GM12878 (cell line): ENCODE measurements around the gene OMP. TPM values are rescaled to one million over a fixed set of nuclear protein-coding genes. Genes with fewer than 3 reads are reported as not detected.

ENCODE experiments used
- ATAC-seq: fragments of 200-7000 bp; cut with Tn5 transposase; 3 replicates; pipeline ENCODE4 v1.9.1; 2020; ENCODE audit warnings: mild to moderate bottlenecking, moderate library complexity
- BruUV-seq: library from RNA; stranded (reverse); fragments of 400-500 nt; replicated peaks from 2 replicates; lab custom pipeline; 2021; lab: Mats Ljungman, UMichigan
- CTCF ChIA-PET: fragments of 300-600 bp; sonication (Branson Sonifier 250); formaldehyde crosslinking; extraction: SDS; loops from one replicate; lab custom pipeline; 2021; ENCODE audit warnings: inconsistent platforms; lab: Yijun Ruan, JAX
- POLR2A ChIA-PET: fragments of 350-600 bp; formaldehyde crosslinking; extraction: SDS; loops from one replicate; lab custom pipeline; 2021; ENCODE audit warnings: inconsistent platforms; lab: Charles Lee
- RAD21 ChIA-PET: fragments of 300-600 bp; sonication (Branson Sonifier 250); formaldehyde crosslinking; loops from one replicate; lab custom pipeline; 2023; ENCODE audit warnings: antibody characterized with exemption; ENCODE audit not compliant: unreplicated experiment; lab: Charles Lee
- SMC1A ChIA-PET: fragments of 300-600 bp; sonication (Branson Sonifier 250); formaldehyde crosslinking; loops from one replicate; lab custom pipeline; 2023; ENCODE audit not compliant: unreplicated experiment, uncharacterized antibody; lab: Charles Lee
- DNase-seq: peaks from one replicate; pipeline ENCODE4 v3.0.0-alpha.2; 2011; ENCODE audit warnings: low read depth, low spot score
- FAIRE-seq: peaks from 3 replicates; lab custom pipeline; 2011; peaks lifted over from hg19 to GRCh38; lab: Jason Lieb, UNC
- H2AFZ ChIP-seq: 2 replicates; pipeline ENCODE4 v1.6.0; 2011; ENCODE audit warnings: low read depth, low read length, control low read depth; ENCODE audit not compliant: control insufficient read depth
- H3K27ac ChIP-seq: 2 replicates; pipeline ENCODE4 v1.5.1; 2011; ENCODE audit warnings: control low read depth; ENCODE audit not compliant: control insufficient read depth, insufficient read depth
- H3K27me3 ChIP-seq, 2 experiments: replicated peaks in 1 of 2; 2 replicates each; pipeline versions ENCODE4 v1.6.0 to v1.6.1; 2011; ENCODE audit warnings: low read length in 1 of 2; ENCODE audit not compliant: control insufficient read depth in 2 of 2, insufficient read depth in 2 of 2
- H3K36me3 ChIP-seq, 2 experiments: 2 replicates each; pipeline ENCODE4 v1.5.1; 2011; ENCODE audit warnings: low read length in 1 of 2; ENCODE audit not compliant: control insufficient read depth in 2 of 2, insufficient read depth in 2 of 2
- H3K4me1 ChIP-seq: 2 replicates; pipeline ENCODE4 v1.6.1; 2011; ENCODE audit warnings: mild to moderate bottlenecking, low read length, moderate library complexity, mixed read lengths; ENCODE audit not compliant: control insufficient read depth, insufficient read depth
- H3K4me2 ChIP-seq: 2 replicates; pipeline ENCODE4 v1.6.0; 2011; ENCODE audit warnings: control low read depth; ENCODE audit not compliant: control insufficient read depth, insufficient read depth
- H3K4me3 ChIP-seq: fragments of 200-600 bp; sonication (generic); 2 replicates; pipeline ENCODE4 v1.5.1; 2016
- H3K79me2 ChIP-seq: 2 replicates; pipeline ENCODE4 v1.6.0; 2011; ENCODE audit warnings: low read length; ENCODE audit not compliant: control insufficient read depth, insufficient read depth
- H3K9ac ChIP-seq: 2 replicates; pipeline ENCODE4 v1.8.0; 2011; ENCODE audit warnings: low read length, control low read depth, mixed read lengths; ENCODE audit not compliant: control insufficient read depth, insufficient read depth
- H3K9me3 ChIP-seq: replicated peaks from 3 replicates; pipeline ENCODE4 v1.5.1; 2011; ENCODE audit warnings: mild to moderate bottlenecking, low read length; ENCODE audit not compliant: control insufficient read depth, insufficient read depth
- H4K20me1 ChIP-seq: 2 replicates; pipeline ENCODE4 v1.6.0; 2011; ENCODE audit not compliant: control insufficient read depth, insufficient read depth
- FOS ChIP-seq: IDR thresholded peaks from 3 replicates; pipeline ENCODE4 v1.6.1; 2011; ENCODE audit warnings: borderline replicate concordance; ENCODE audit not compliant: insufficient read length; ENCODE audit errors: extremely low read depth
- FOXM1 ChIP-seq: IDR thresholded peaks from 2 replicates; pipeline ENCODE4 v1.6.1; 2012; ENCODE audit warnings: low read depth, mild to moderate bottlenecking, inconsistent platforms, low read length, moderate library complexity
- IKZF2 ChIP-seq, 2 experiments: fragments of 450-650 bp; IDR thresholded peaks; 2 replicates each; pipeline ENCODE4 v1.6.1; 2017; ENCODE audit warnings: mild to moderate bottlenecking in 2 of 2, moderate library complexity in 2 of 2
- IRF4 ChIP-seq: IDR thresholded peaks from 2 replicates; pipeline ENCODE4 v1.6.1; 2011; ENCODE audit warnings: low read depth, low read length
- NFIC ChIP-seq: IDR thresholded peaks from 2 replicates; pipeline ENCODE4 v1.6.1; 2012; ENCODE audit warnings: low read depth, mild to moderate bottlenecking, inconsistent platforms, low read length, moderate library complexity
- PAX5 ChIP-seq: IDR thresholded peaks from 2 replicates; pipeline ENCODE4 v1.6.1; 2011; ENCODE audit warnings: low read depth, low read length, borderline replicate concordance
- POU2F2 ChIP-seq: IDR thresholded peaks from 3 replicates; pipeline ENCODE4 v1.6.1; 2011; ENCODE audit warnings: low read depth, mild to moderate bottlenecking, low read length, borderline replicate concordance
- TBL1XR1 ChIP-seq: IDR thresholded peaks from 2 replicates; pipeline ENCODE4 v1.6.1; 2012; ENCODE audit warnings: low read depth, low read length, improper control_type of control experiment
- ZNF24 ChIP-seq: fragments of 450-650 bp; IDR thresholded peaks from 2 replicates; pipeline ENCODE4 v1.6.1; 2017; ENCODE audit warnings: antibody characterized with exemption, mild to moderate bottlenecking
- WGBS: methylation state at CpG from one replicate; pipeline ENCODE4 v1.1.6; 2016; ENCODE audit warnings: low lambda C conversion rate; ENCODE audit not compliant: insufficient replicate concordance, insufficient coverage; ENCODE audit errors: missing lambda C conversion rate; 5-methylcytosine and 5-hydroxymethylcytosine counted together
- in situ Hi-C: fragments of 300-500 bp; cut with MboI; formaldehyde crosslinking; loops from 9 replicates; pipeline ENCODE4 v1.14.3; 2018; ENCODE audit warnings: mixed read lengths
- intact Hi-C: fragments of 100-400 bp; cut with micrococcal nuclease; formaldehyde crosslinking; loops from one replicate; pipeline ENCODE4 v1.14.2; 2022; ENCODE audit not compliant: unreplicated experiment
- polyA plus RNA-seq, 11 experiments: library from polyadenylated mRNA; depleted of rRNA in 4 of 11; unstranded in 6 of 11; stranded (reverse) in 5 of 11; fragments of >200 nt; fragmentation: Nextera tagmentation in 4 of 11; fragmentation: Illumina TruSeq in 1 of 11; extraction: Ambion mirVana in 4 of 11; extraction: Trizol in 1 of 11; gene quantifications; 1 replicate in 1 of 11; 2 replicates in 10 of 11; pipeline versions ENCODE4 v1.2.1 to v1.2.3, GENCODE V29; 2011 to 2016; ENCODE audit warnings: inconsistent platforms in 2 of 11, missing spikeins in 2 of 11, low read depth in 1 of 11
- total RNA-seq, 4 experiments: library from RNA; depleted of rRNA in 3 of 4; stranded (reverse); fragments of >200 nt in 3 of 4; fragmentation: Illumina TruSeq in 1 of 4; extraction: Trizol in 1 of 4; gene quantifications; 2 replicates each; pipeline versions ENCODE4 v1.2.1 to v1.2.3, GENCODE V29; 2013 to 2021
- TF ChIP-seq, protein P1 (sequence below): IDR thresholded peaks from 2 replicates; pipeline ENCODE4 v1.6.1; 2011; ENCODE audit warnings: borderline replicate concordance, low read depth, mild to moderate bottlenecking, moderate library complexity, low read length; ENCODE audit not compliant: insufficient read depth, poor library complexity, severe bottlenecking
- TF ChIP-seq, protein P2 (sequence below): fragments of 150-350 bp; IDR thresholded peaks from 2 replicates; pipeline ENCODE4 v1.6.1; 2014; ENCODE audit warnings: mild to moderate bottlenecking, low read depth, low read length

Gene OMP
- total and polyA plus RNA-seq, 10 of the 15 experiments (the other 5 are each of a cell fraction or from before 2014, with no cell fraction given) = not detected

GRCh38 chr11:77085652-77086051 lies 17.0 kb upstream of the OMP start:
- RAD21 ChIA-PET = no interaction called here
- H3K79me2 ChIP-seq = no peaks in the 10 kb centered on the region
- DNase-seq = no peak
- no peaks in the 10 kb centered on the region for H3K9me3 ChIP-seq
- no peak for FAIRE-seq
- ATAC-seq = no peak
- no peaks in the 10 kb centered on the region for H3K27me3 ChIP-seq
- TF ChIP-seq, protein P1, sequence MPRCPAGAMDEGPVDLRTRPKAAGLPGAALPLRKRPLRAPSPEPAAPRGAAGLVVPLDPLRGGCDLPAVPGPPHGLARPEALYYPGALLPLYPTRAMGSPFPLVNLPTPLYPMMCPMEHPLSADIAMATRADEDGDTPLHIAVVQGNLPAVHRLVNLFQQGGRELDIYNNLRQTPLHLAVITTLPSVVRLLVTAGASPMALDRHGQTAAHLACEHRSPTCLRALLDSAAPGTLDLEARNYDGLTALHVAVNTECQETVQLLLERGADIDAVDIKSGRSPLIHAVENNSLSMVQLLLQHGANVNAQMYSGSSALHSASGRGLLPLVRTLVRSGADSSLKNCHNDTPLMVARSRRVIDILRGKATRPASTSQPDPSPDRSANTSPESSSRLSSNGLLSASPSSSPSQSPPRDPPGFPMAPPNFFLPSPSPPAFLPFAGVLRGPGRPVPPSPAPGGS = no peak
- TF ChIP-seq NFIC = no peak
- TF ChIP-seq FOXM1 = no peak
- TF ChIP-seq, protein P2, sequence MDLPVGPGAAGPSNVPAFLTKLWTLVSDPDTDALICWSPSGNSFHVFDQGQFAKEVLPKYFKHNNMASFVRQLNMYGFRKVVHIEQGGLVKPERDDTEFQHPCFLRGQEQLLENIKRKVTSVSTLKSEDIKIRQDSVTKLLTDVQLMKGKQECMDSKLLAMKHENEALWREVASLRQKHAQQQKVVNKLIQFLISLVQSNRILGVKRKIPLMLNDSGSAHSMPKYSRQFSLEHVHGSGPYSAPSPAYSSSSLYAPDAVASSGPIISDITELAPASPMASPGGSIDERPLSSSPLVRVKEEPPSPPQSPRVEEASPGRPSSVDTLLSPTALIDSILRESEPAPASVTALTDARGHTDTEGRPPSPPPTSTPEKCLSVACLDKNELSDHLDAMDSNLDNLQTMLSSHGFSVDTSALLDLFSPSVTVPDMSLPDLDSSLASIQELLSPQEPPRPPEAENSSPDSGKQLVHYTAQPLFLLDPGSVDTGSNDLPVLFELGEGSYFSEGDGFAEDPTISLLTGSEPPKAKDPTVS = no peak
- TF ChIP-seq IRF4 = no peak
- no peak for TF ChIP-seq FOS
- TF ChIP-seq PAX5 = no peak
- TF ChIP-seq TBL1XR1 = no peak
- no peak for TF ChIP-seq IKZF2 (IDR thresholded peaks at IDR 0.05)
- no peak for TF ChIP-seq POU2F2
- no peak for TF ChIP-seq ZNF24
- WGBS = 29% methylated on average over 6 of the region's 6 CpGs
- in situ Hi-C loops (no loop called here), intact Hi-C loops (no loop called here)
- H3K27ac ChIP-seq = no peak overlapping the region
- no peak overlapping the region for H2AFZ ChIP-seq
- POLR2A ChIA-PET = no interaction called here
- H4K20me1 ChIP-seq = no peaks in the 10 kb centered on the region
- H3K4me2 ChIP-seq = no peak overlapping the region
- H3K4me1 ChIP-seq = peaks cover 8% of the 10 kb centered on the region
- H3K36me3 ChIP-seq = no peaks in the 10 kb centered on the region
- CTCF ChIA-PET = no interaction called here
- no peak overlapping the region for H3K4me3 ChIP-seq
- no TSS peak for BruUV-seq
- H3K9ac ChIP-seq = no peak overlapping the region
- SMC1A ChIA-PET = no interaction called here
